ENCODE measurements around the gene PTHLH. TPM values are rescaled to one million over a fixed set of nuclear protein-coding genes. Genes with fewer than 3 reads are reported as not detected.

The PTHLH gene
- total RNA-seq, 1 experiment from 2014 or later: 1.3 TPM

- no peak overlapping the region for H3K27ac Mint-ChIP-seq (ENCODE audit: unreplicated experiment)
- H3K27me3 Mint-ChIP-seq (ENCODE audit: unreplicated experiment): peaks cover 7% of the 10 kb centered on the region
- DNase-seq: no peak
- CTCF ChIA-PET: no interaction called here
- H3K9me3 Mint-ChIP-seq (ENCODE audit: low read depth, unreplicated experiment): no peaks in the 10 kb centered on the region
- intact Hi-C loops (cut with micrococcal nuclease; ENCODE audit: unreplicated experiment): no loop called here
- H3K36me3 Mint-ChIP-seq (ENCODE audit: insufficient read depth, unreplicated experiment): no peaks in the 10 kb centered on the region
- TF ChIP-seq CTCF (IDR thresholded peaks at IDR 0.05; ENCODE audit: unreplicated experiment): no peak
- no peak overlapping the region for H3K4me3 Mint-ChIP-seq (ENCODE audit: low read depth, unreplicated experiment)
- BruUV-seq (replicated peaks): no TSS peak
- H3K4me1 Mint-ChIP-seq (ENCODE audit: low read depth, unreplicated experiment): peaks cover 9% of the 10 kb centered on the region
Observed at GRCh38 chr12:27984275-27984674, 11.7 kb upstream of the PTHLH start.

- H3K9me3 Mint-ChIP-seq (ENCODE audit: low read depth, unreplicated experiment): no peaks in the 10 kb centered on the region
- H3K4me3 Mint-ChIP-seq (ENCODE audit: low read depth, unreplicated experiment): no peak overlapping the region
- CTCF ChIA-PET: no interaction called here
- no peak for TF ChIP-seq CTCF (IDR thresholded peaks at IDR 0.05; ENCODE audit: unreplicated experiment)
- BruUV-seq (replicated peaks): no TSS peak
- H3K27ac Mint-ChIP-seq (ENCODE audit: unreplicated experiment): no peak overlapping the region
- peaks cover 14% of the 10 kb centered on the region for H3K27me3 Mint-ChIP-seq (ENCODE audit: unreplicated experiment)
- peaks cover 9% of the 10 kb centered on the region for H3K4me1 Mint-ChIP-seq (ENCODE audit: low read depth, unreplicated experiment)
- H3K36me3 Mint-ChIP-seq (ENCODE audit: insufficient read depth, unreplicated experiment): no peaks in the 10 kb centered on the region
- intact Hi-C loops (cut with micrococcal nuclease; ENCODE audit: unreplicated experiment): no loop called here
- no peak for DNase-seq
Observed at GRCh38 chr12:27982951-27983350, 10.4 kb upstream of the PTHLH start.

GRCh38 chr12:27982385-27982784, 9.9 kb upstream of the PTHLH start:
- no peak overlapping the region for H3K27ac Mint-ChIP-seq (ENCODE audit: unreplicated experiment)
- H3K36me3 Mint-ChIP-seq (ENCODE audit: insufficient read depth, unreplicated experiment): no peaks in the 10 kb centered on the region
- intact Hi-C loops (cut with micrococcal nuclease; ENCODE audit: unreplicated experiment): no loop called here
- no peak for TF ChIP-seq CTCF (IDR thresholded peaks at IDR 0.05; ENCODE audit: unreplicated experiment)
- H3K27me3 Mint-ChIP-seq (ENCODE audit: unreplicated experiment): peaks cover 16% of the 10 kb centered on the region
- no peak overlapping the region for H3K4me3 Mint-ChIP-seq (ENCODE audit: low read depth, unreplicated experiment)
- DNase-seq: no peak
- H3K9me3 Mint-ChIP-seq (ENCODE audit: low read depth, unreplicated experiment): no peaks in the 10 kb centered on the region
- peaks cover 9% of the 10 kb centered on the region for H3K4me1 Mint-ChIP-seq (ENCODE audit: low read depth, unreplicated experiment)
- CTCF ChIA-PET: no interaction called here
- no TSS peak for BruUV-seq (replicated peaks)

- intact Hi-C loops (cut with micrococcal nuclease; ENCODE audit: unreplicated experiment): no loop called here
- DNase-seq: no peak
- Mint-ChIP-seq H3K27me3 (ENCODE audit: unreplicated experiment) (peaks cover 16% of the 10 kb centered on the region), H3K4me1 (ENCODE audit: low read depth, unreplicated experiment) (peaks cover 9% of the 10 kb centered on the region), H3K27ac (ENCODE audit: unreplicated experiment) (no peak overlapping the region), H3K9me3 (ENCODE audit: low read depth, unreplicated experiment) (no peaks in the 10 kb centered on the region), H3K36me3 (ENCODE audit: insufficient read depth, unreplicated experiment) (no peaks in the 10 kb centered on the region), H3K4me3 (ENCODE audit: low read depth, unreplicated experiment) (no peak overlapping the region)
- TF ChIP-seq CTCF (IDR thresholded peaks at IDR 0.05; ENCODE audit: unreplicated experiment): no peak
- no TSS peak for BruUV-seq (replicated peaks)
- CTCF ChIA-PET: no interaction called here
Observed at GRCh38 chr12:27981874-27982273, 9.3 kb upstream of the PTHLH start.
